AG09309 (cell line): ENCODE results near the gene POLE2.
"Not testable (repeated sequence)": the region's sequence is repeated elsewhere in the genome, so short reads cannot be mapped to it uniquely, and the experiment has no call there.

ENCODE experiments used
- DNase-seq: peaks from one replicate; pipeline ENCODE4 v3.0.0-alpha.2; 2010; ENCODE audit warnings: low read depth
- H3K4me3 ChIP-seq: 2 replicates; pipeline ENCODE4 v1.5.1; 2011; ENCODE audit warnings: mild to moderate bottlenecking, low read depth, low read length, moderate library complexity; ENCODE audit not compliant: control insufficient read depth
- TF ChIP-seq, protein P1 (sequence below): IDR thresholded peaks from 2 replicates; pipeline ENCODE4 v1.5.1; 2011; ENCODE audit warnings: mild to moderate bottlenecking, low read depth, low read length, inconsistent platforms; ENCODE audit not compliant: insufficient read depth, control insufficient read depth; ENCODE audit errors: missing control alignments

The POLE2 gene

DNA sequence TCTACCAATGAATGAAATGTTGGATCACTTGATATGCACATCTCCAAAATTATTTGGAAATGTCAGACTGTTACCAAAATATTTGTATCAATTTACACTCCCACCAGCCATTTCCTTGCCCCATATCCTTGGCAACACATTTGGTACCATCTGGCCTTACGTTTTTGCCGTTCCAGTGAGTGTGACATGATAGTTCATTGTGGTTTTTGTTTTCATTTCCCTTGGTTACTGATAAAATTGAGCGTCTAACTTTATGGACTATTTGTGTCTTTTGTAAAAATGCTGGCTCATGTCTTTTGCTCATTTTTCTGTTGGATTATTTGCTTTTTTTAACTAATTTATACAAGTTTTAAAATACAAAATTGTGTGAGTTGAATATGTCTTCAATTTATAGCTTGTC, 16.0 kb upstream of the POLE2 start:
- no peak overlapping the region for H3K4me3 ChIP-seq
- DNase-seq: no peak
- TF ChIP-seq, protein P1, sequence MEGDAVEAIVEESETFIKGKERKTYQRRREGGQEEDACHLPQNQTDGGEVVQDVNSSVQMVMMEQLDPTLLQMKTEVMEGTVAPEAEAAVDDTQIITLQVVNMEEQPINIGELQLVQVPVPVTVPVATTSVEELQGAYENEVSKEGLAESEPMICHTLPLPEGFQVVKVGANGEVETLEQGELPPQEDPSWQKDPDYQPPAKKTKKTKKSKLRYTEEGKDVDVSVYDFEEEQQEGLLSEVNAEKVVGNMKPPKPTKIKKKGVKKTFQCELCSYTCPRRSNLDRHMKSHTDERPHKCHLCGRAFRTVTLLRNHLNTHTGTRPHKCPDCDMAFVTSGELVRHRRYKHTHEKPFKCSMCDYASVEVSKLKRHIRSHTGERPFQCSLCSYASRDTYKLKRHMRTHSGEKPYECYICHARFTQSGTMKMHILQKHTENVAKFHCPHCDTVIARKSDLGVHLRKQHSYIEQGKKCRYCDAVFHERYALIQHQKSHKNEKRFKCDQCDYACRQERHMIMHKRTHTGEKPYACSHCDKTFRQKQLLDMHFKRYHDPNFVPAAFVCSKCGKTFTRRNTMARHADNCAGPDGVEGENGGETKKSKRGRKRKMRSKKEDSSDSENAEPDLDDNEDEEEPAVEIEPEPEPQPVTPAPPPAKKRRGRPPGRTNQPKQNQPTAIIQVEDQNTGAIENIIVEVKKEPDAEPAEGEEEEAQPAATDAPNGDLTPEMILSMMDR: no peak

- no peak overlapping the region for H3K4me3 ChIP-seq
- TF ChIP-seq, protein P1: no peak
- DNase-seq: no peak
These were observed 14.7 kb upstream of the POLE2 start for GRCh38 chr14:49702725-49703124.

DNA sequence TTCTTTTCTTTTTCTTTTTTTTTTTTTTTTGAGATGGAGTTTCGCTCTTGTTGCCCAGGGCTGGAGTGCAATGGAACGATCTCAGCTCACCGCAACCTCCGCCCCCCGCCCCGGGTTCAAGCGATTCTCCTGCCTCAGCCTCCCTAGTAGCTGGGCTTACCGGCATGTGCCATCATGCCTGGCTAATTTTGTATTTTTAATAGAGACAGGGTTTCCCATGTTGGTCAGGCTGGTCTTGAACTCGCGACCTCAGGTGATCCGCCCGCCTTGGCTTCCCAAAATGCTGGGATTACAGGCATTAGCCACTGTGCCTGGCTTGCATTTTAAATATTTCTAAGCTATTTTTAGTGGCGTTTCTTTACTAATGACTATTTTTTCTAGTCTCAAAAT, 5.7 kb upstream of the POLE2 start:
- not testable (repeated sequence) for DNase-seq
- H3K4me3 ChIP-seq: peak overlapping the region; percentile 59

GRCh38 chr14:49692811-49693734, 5.1 kb upstream of the POLE2 start, which contains the start of gene KLHDC1:
Gene KLHDC1, plus strand, starts transcription at chr14:49693120. Its CDS starts 75 bp downstream, at chr14:49693195.
- DNase-seq: peak; percentile 33
- TF ChIP-seq, protein P1: no peak
- peak within 1 kb of the TSS; percentile 59 for H3K4me3 ChIP-seq

- TF ChIP-seq, protein P1: no peak
- no peak for DNase-seq
- H3K4me3 ChIP-seq: peak overlapping the region; percentile 59
These were observed 4.3 kb upstream of the POLE2 start for GRCh38 chr14:49692193-49692757.

DNA sequence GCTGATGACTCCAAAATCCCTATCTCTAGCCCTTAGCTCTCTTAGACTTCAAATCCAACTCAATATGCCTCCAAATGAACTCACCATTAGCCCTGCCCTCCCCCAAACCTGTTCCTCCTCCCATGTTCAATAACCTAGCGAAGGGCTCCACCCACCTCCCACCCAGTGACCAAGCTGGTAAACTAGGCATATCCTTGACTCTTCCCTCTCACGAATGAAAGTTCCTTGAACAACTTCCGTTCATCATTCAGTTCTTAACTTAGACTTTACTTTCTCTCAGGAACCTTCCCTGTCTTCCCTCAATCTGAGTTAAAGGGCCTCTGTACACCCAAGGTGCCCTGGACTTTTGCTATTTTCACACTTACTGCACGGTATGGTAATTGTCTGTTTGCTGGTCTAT, 3.0 kb upstream of the POLE2 start:
- no peak overlapping the region for H3K4me3 ChIP-seq
- TF ChIP-seq, protein P1: no peak
- no peak for DNase-seq

DNA sequence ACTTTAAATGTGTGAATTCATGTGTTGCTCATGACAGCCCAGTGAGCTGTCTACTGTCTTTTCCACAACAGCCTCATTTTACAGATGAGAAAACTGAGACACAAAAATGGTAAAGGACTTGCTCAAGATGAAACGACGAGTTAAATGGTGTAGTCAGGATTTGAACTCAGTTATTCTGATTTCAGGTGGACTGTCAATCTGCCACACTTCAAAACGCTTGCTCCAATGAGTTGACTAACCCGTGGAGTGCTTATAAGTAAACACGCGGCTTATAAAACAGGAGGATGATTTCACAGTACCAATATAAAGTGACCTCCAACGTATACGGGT, 652 bp upstream of the POLE2 start:
- H3K4me3 ChIP-seq: no peak overlapping the region
- TF ChIP-seq, protein P1: no peak
- no peak for DNase-seq
